Measurements from ENCODE around the gene ATAD2B.

DNA sequence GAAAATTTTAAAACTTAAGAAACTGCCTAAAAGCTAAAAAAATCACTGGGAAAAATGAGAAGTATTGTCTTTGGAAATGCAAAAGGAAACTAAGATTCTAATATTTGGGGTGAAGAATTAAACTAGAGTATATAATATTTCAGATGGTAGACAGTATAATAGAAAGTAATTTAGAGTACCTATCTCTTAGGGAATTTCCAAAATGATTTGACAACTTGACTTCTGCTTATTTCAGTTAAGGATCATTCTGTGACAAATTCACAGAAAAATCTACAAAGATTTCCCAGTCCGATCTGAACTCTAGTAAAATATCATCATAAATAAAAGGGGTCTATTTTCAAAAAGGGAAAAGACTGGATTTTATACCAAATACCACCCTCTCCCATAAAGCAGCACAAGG lies 99.6 kb downstream of the ATAD2B start:
- TF ChIP-seq ZC3H10 (CRISPR knock-in tag; IDR thresholded peaks at IDR 0.05), result no peak
- TF ChIP-seq OSR1 (CRISPR knock-in tag; IDR thresholded peaks at IDR 0.05), result no peak
